PC-3 (cell line): ENCODE results near the gene PTPRN2. TPM values are rescaled to one million over a fixed set of nuclear protein-coding genes. Genes with fewer than 3 reads are reported as not detected.

Source experiments
- ATAC-seq: fragments of 200-7000 bp; cut with Tn5 transposase; 2 replicates; pipeline ENCODE4 v1.9.1; 2020; ENCODE audit warnings: mild to moderate bottlenecking, moderate library complexity
- BruUV-seq: library from RNA; stranded (reverse); fragments of 400-500 nt; replicated peaks from 2 replicates; lab custom pipeline; 2021; lab: Mats Ljungman, UMichigan
- CTCF ChIA-PET: fragments of 300-600 bp; sonication (Branson Sonifier 250); formaldehyde crosslinking; loops from one replicate; lab custom pipeline; 2022; ENCODE audit warnings: antibody characterized with exemption; lab: Charles Lee
- POLR2A ChIA-PET: fragments of 300-600 bp; sonication (Branson Sonifier 250); formaldehyde crosslinking; loops from one replicate; lab custom pipeline; 2022; ENCODE audit warnings: antibody characterized with exemption; ENCODE audit not compliant: unreplicated experiment; lab: Charles Lee
- DNase-seq: peaks from one replicate; pipeline ENCODE4 v3.0.0-alpha.2; 2015
- H2AFZ ChIP-seq: fragments of 300-600 bp; sonication (generic); 2 replicates; pipeline ENCODE4 v1.6.0; 2016; ENCODE audit warnings: antibody characterized with exemption, low read length
- H3F3A ChIP-seq: fragments of 300-600 bp; sonication (generic); one replicate; pipeline ENCODE4 v1.6.0; 2017; ENCODE audit warnings: antibody characterized with exemption, low read length, control low read depth, mild to moderate bottlenecking; ENCODE audit not compliant: unreplicated experiment
- H3K27ac ChIP-seq: fragments of 300-600 bp; sonication (generic); 2 replicates; pipeline ENCODE4 v1.5.1; 2016; ENCODE audit warnings: mild to moderate bottlenecking, low read length
- H3K27me3 ChIP-seq: fragments of 300-600 bp; sonication (generic); 2 replicates; pipeline ENCODE4 v1.6.1; 2016; ENCODE audit warnings: low read length, mixed read lengths
- H3K36me3 ChIP-seq: fragments of 300-600 bp; sonication (generic); 2 replicates; pipeline ENCODE4 v1.6.1; 2016; ENCODE audit warnings: low read depth, mixed run types, low read length, mixed read lengths
- H3K4me1 ChIP-seq: fragments of 300-600 bp; sonication (generic); 2 replicates; pipeline ENCODE4 v1.5.1; 2016; ENCODE audit warnings: low read length; ENCODE audit not compliant: insufficient read depth
- H3K4me2 ChIP-seq: fragments of 300-600 bp; sonication (generic); 2 replicates; pipeline ENCODE4 v1.6.0; 2016; ENCODE audit warnings: low read length
- H3K4me3 ChIP-seq: fragments of 300-600 bp; sonication (generic); 2 replicates; pipeline ENCODE4 v1.5.1; 2016; ENCODE audit warnings: mild to moderate bottlenecking, low read length, mixed read lengths
- H3K79me2 ChIP-seq: fragments of 300-600 bp; sonication (generic); 2 replicates; pipeline ENCODE4 v1.6.1; 2017; ENCODE audit warnings: low read length, mixed read lengths
- H3K9ac ChIP-seq: fragments of 300-600 bp; sonication (generic); 2 replicates; pipeline ENCODE4 v1.6.0; 2016; ENCODE audit warnings: mild to moderate bottlenecking, low read length
- H3K9me2 ChIP-seq: fragments of 300-600 bp; sonication (generic); replicated peaks from 2 replicates; pipeline ENCODE4 v1.6.1; 2016; ENCODE audit warnings: mixed run types, low read length, mixed read lengths
- H3K9me3 ChIP-seq: fragments of 300-600 bp; sonication (generic); 2 replicates; pipeline ENCODE4 v1.6.1; 2016; ENCODE audit warnings: low read length, mixed read lengths
- H4K20me1 ChIP-seq: fragments of 300-600 bp; sonication (generic); 2 replicates; pipeline ENCODE4 v1.6.1; 2016; ENCODE audit warnings: low read length, mixed read lengths
- CTCF ChIP-seq: fragments of 300-600 bp; sonication (generic); conservative IDR thresholded peaks from 2 replicates; pipeline ENCODE4 v1.5.1; 2017; ENCODE audit warnings: antibody characterized with exemption, low read depth, mild to moderate bottlenecking, low read length
- EZH2 ChIP-seq: fragments of 300-600 bp; sonication (generic); IDR thresholded peaks from one replicate; pipeline ENCODE4 v1.6.1; 2017; ENCODE audit warnings: antibody characterized with exemption, mild to moderate bottlenecking, low read length; ENCODE audit not compliant: unreplicated experiment
- EZH2phosphoT487 ChIP-seq: fragments of 300-600 bp; sonication (generic); IDR thresholded peaks from 2 replicates; pipeline ENCODE4 v1.6.1; 2018; ENCODE audit warnings: mild to moderate bottlenecking, antibody characterized with exemption, low read length, borderline replicate concordance
- intact Hi-C: fragments of 100-400 bp; cut with micrococcal nuclease; formaldehyde crosslinking; loops from 2 replicates; pipeline ENCODE4 v1.9.0; 2023
- total RNA-seq: library from RNA; depleted of rRNA; stranded (reverse); fragments of >200 nt; gene quantifications from 2 replicates; pipeline ENCODE4 v1.2.3, GENCODE V29; 2014

PTPRN2 gene
- total RNA-seq, 1 experiment from 2014 or later = 3.2 TPM

- Histone ChIP-seq H3K9me3 (no peaks in the 10 kb centered on the region), H2AFZ (no peak overlapping the region), H3K79me2 (no peaks in the 10 kb centered on the region), H3K27ac (no peak overlapping the region), H3K4me1 (no peaks in the 10 kb centered on the region), H3K9me2 (no peaks in the 10 kb centered on the region), H3K36me3 (no peaks in the 10 kb centered on the region), H3F3A (no peaks in the 10 kb centered on the region), H3K4me2 (no peak overlapping the region), H4K20me1 (no peaks in the 10 kb centered on the region), H3K4me3 (no peak overlapping the region), H3K9ac (no peak overlapping the region), H3K27me3 (peaks cover 3% of the 10 kb centered on the region; the same call in 1 of the 2 replicates)
- ATAC-seq (no peak), DNase-seq (no peak)
- BruUV-seq = no TSS peak
- ChIA-PET CTCF (no interaction called here), POLR2A (no interaction called here)
- TF ChIP-seq CTCF (no peak), EZH2 (no peak), EZH2phosphoT487 (no peak)
- intact Hi-C loops = no loop called here
Observed at GRCh38 chr7:158570449-158571170, 17.0 kb downstream of the PTPRN2 start.

GRCh38 chr7:158569858-158570323, 17.7 kb downstream of the PTPRN2 start:
- Histone ChIP-seq H4K20me1 (no peaks in the 10 kb centered on the region), H3K27me3 (peaks cover 10% of the 10 kb centered on the region), H3K9me3 (no peaks in the 10 kb centered on the region), H3K9me2 (no peaks in the 10 kb centered on the region), H3K79me2 (no peaks in the 10 kb centered on the region), H3K4me1 (no peaks in the 10 kb centered on the region), H3K36me3 (no peaks in the 10 kb centered on the region), H3F3A (no peaks in the 10 kb centered on the region), H3K4me2 (no peak overlapping the region), H3K27ac (no peak overlapping the region), H3K9ac (no peak overlapping the region), H2AFZ (no peak overlapping the region), H3K4me3 (no peak overlapping the region)
- POLR2A ChIA-PET = no interaction called here
- no peak for ATAC-seq
- no TSS peak for BruUV-seq
- intact Hi-C loops = no loop called here
- CTCF ChIA-PET = no interaction called here
- TF ChIP-seq EZH2 = no peak
- TF ChIP-seq CTCF = no peak
- TF ChIP-seq EZH2phosphoT487 = no peak
- no peak for DNase-seq
